ENCODE measurements around the gene RASSF8. TPM values are rescaled to one million over a fixed set of nuclear protein-coding genes. Genes with fewer than 3 reads are reported as not detected.

Gene RASSF8
- polyA plus RNA-seq, 3 donors, result 0.08 to 0.39 TPM; not detected in 1

DNA sequence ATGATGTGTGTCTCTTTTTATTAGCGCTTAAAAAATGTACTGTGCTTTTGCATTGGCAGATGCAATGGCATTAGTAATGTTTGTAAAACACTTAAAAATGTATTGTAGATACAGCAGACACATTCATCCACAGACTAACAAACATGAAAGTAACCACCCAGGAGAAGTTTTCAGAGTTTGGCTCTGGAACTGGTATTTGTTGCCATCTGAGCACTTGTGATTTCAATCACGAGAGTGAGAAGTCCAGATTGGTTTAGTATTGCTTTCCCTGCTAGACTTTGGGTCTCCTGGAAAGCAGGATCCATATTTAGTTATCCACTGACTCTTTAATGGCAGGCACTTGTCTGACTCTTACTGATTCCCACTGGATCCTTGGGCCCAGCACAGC is 13.2 kb downstream of the RASSF8 start:
- no peak overlapping the region for H2AFZ ChIP-seq (ENCODE audit: insufficient read depth, low read depth, low read length, poor library complexity, severe bottlenecking)
- Mint-ChIP-seq H3K36me3 (no peaks in the 10 kb centered on the region), H3K4me1 (peaks cover 9% of the 10 kb centered on the region), H3K9me3 (no peaks in the 10 kb centered on the region), H3K27ac (no peak overlapping the region), H3K27me3 (ENCODE audit: low read depth in 3 of 3) (peaks cover 2 to 6% (median 4%) of the 10 kb centered on the region in 3 donors), H3K4me3 (no peak overlapping the region)
- 80% methylated on average over 1 of the region's 2 CpGs for WGBS (ENCODE audit: insufficient coverage)
- H3K27ac ChIP-seq (ENCODE audit: low read depth in 1 of 2, low read length in 2 of 2), result no peak overlapping the region
- DNase-seq, result no peak
- H3K4me2 ChIP-seq (replicated peaks; ENCODE audit: extremely low read depth, low read length, poor library complexity, severe bottlenecking), result no peak overlapping the region
- no peaks in the 10 kb centered on the region for H3K36me3 ChIP-seq (replicated peaks in 1 of 2; ENCODE audit: control insufficient read depth in 1 of 2, insufficient read depth in 2 of 2, low read length in 2 of 2)
- no peaks in the 10 kb centered on the region for H3K27me3 ChIP-seq (ENCODE audit: control insufficient read depth in 2 of 2, insufficient read depth in 2 of 2, low read length in 2 of 2)
- H4K20me1 ChIP-seq (ENCODE audit: insufficient read depth, low read length), result no peaks in the 10 kb centered on the region
- H3K4me3 ChIP-seq (replicated peaks in 1 of 3; ENCODE audit: low read depth in 2 of 3, low read length in 3 of 3), result no peak overlapping the region
- no peaks in the 10 kb centered on the region for H3K79me2 ChIP-seq (ENCODE audit: insufficient read depth, low read length)
- H3K9me3 ChIP-seq (replicated peaks in 1 of 2; ENCODE audit: control insufficient read depth in 1 of 2, insufficient read depth in 1 of 2, low read length in 2 of 2), result no peaks in the 10 kb centered on the region
- H3K4me1 ChIP-seq (ENCODE audit: control insufficient read depth in 1 of 2, insufficient read depth in 2 of 2, low read length in 2 of 2), result no peaks in the 10 kb centered on the region
- intact Hi-C loops (cut with micrococcal nuclease), result no loop called here
- TF ChIP-seq, protein P1, sequence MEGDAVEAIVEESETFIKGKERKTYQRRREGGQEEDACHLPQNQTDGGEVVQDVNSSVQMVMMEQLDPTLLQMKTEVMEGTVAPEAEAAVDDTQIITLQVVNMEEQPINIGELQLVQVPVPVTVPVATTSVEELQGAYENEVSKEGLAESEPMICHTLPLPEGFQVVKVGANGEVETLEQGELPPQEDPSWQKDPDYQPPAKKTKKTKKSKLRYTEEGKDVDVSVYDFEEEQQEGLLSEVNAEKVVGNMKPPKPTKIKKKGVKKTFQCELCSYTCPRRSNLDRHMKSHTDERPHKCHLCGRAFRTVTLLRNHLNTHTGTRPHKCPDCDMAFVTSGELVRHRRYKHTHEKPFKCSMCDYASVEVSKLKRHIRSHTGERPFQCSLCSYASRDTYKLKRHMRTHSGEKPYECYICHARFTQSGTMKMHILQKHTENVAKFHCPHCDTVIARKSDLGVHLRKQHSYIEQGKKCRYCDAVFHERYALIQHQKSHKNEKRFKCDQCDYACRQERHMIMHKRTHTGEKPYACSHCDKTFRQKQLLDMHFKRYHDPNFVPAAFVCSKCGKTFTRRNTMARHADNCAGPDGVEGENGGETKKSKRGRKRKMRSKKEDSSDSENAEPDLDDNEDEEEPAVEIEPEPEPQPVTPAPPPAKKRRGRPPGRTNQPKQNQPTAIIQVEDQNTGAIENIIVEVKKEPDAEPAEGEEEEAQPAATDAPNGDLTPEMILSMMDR (IDR thresholded peaks at IDR 0.05), result no peak
- no peak overlapping the region for H3K9ac ChIP-seq (ENCODE audit: insufficient read depth, low read length, poor library complexity, severe bottlenecking)

DNA sequence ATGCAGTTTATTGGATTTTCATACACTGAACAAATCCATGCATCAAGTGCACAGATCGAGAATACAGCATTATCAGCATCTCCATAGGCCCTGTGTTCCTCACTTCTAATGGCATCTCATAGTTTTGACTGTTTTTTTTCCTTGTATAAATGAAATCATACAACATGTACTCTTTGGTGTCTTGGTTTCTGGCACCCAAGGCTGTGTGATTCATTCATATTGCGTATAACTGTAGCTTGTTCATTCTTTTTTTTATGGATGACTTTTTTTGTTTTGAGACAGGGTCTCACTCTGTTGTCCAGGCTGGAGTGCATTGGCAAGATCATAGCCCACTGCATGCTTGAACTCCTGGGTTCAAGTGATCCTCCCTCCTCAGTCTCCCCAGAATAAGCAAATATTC is 14.3 kb downstream of the RASSF8 start:
- no peak overlapping the region for H3K4me3 Mint-ChIP-seq
- TF ChIP-seq, protein P1 (IDR thresholded peaks at IDR 0.05), result no peak
- Histone ChIP-seq H3K79me2 (ENCODE audit: insufficient read depth, low read length) (no peaks in the 10 kb centered on the region), H3K27me3 (ENCODE audit: control insufficient read depth in 2 of 2, insufficient read depth in 2 of 2, low read length in 2 of 2) (no peaks in the 10 kb centered on the region), H3K4me3 (replicated peaks in 1 of 3; ENCODE audit: low read depth in 2 of 3, low read length in 3 of 3) (no peak overlapping the region), H3K4me2 (replicated peaks; ENCODE audit: extremely low read depth, low read length, poor library complexity, severe bottlenecking) (no peak overlapping the region), H3K27ac (ENCODE audit: low read depth in 1 of 2, low read length in 2 of 2) (no peak overlapping the region), H3K4me1 (ENCODE audit: control insufficient read depth in 1 of 2, insufficient read depth in 2 of 2, low read length in 2 of 2) (no peaks in the 10 kb centered on the region), H3K9me3 (replicated peaks in 1 of 2; ENCODE audit: control insufficient read depth in 1 of 2, insufficient read depth in 1 of 2, low read length in 2 of 2) (no peaks in the 10 kb centered on the region), H2AFZ (ENCODE audit: insufficient read depth, low read depth, low read length, poor library complexity, severe bottlenecking) (no peak overlapping the region), H3K9ac (ENCODE audit: insufficient read depth, low read length, poor library complexity, severe bottlenecking) (no peak overlapping the region), H3K36me3 (replicated peaks in 1 of 2; ENCODE audit: control insufficient read depth in 1 of 2, insufficient read depth in 2 of 2, low read length in 2 of 2) (no peaks in the 10 kb centered on the region), H4K20me1 (ENCODE audit: insufficient read depth, low read length) (no peaks in the 10 kb centered on the region)
- no peaks in the 10 kb centered on the region for H3K9me3 Mint-ChIP-seq
- H3K4me1 Mint-ChIP-seq, result peaks cover 9% of the 10 kb centered on the region
- no peaks in the 10 kb centered on the region for H3K36me3 Mint-ChIP-seq
- intact Hi-C loops (cut with micrococcal nuclease), result no loop called here
- no peak for DNase-seq
- no peak overlapping the region for H3K27ac Mint-ChIP-seq
- no CpG with 5 or more reads among the region's 2 CpGs for WGBS (ENCODE audit: insufficient coverage)
- peaks cover 2 to 6% (median 4%) of the 10 kb centered on the region in 3 donors for H3K27me3 Mint-ChIP-seq (ENCODE audit: low read depth in 3 of 3)
